T-cell (primary cell): Measurements from ENCODE around the gene TCERG1L. TPM values are rescaled to one million over a fixed set of nuclear protein-coding genes. Genes with fewer than 3 reads are reported as not detected.

Experiments used
- ATAC-seq, 4 experiments: fragments of 200-7000 bp in 3 of 4; fragments of 150-1000 bp in 1 of 4; cut with Tn5 transposase; replicated peaks in 1 of 4; 1 replicate in 3 of 4; 2 replicates in 1 of 4; pipeline ENCODE4 v1.10.0; 2021; ENCODE audit warnings: moderate library complexity in 3 of 4, mild to moderate bottlenecking in 2 of 4, moderate number of reproducible peaks in 1 of 4
- CTCF ChIA-PET, 2 donors: fragments of 300-600 bp; sonication (Branson Sonifier 250); formaldehyde crosslinking; loops; one replicate each; lab custom pipeline; 2022; ENCODE audit warnings: antibody characterized with exemption in 2 of 2; lab: Charles Lee
- POLR2A ChIA-PET, 2 donors: fragments of 300-600 bp; sonication (Branson Sonifier 250); formaldehyde crosslinking; loops; one replicate each; lab custom pipeline; 2022; ENCODE audit warnings: antibody characterized with exemption in 2 of 2; lab: Charles Lee
- DNase-seq, 35 experiments: peaks; one replicate each; pipeline versions ENCODE4 v3.0.0 to v3.0.0-alpha.2; 2013 to 2023
- H3K27ac ChIP-seq: one replicate; pipeline ENCODE4 v1.5.1; 2013; ENCODE audit warnings: low read length
- H3K27me3 ChIP-seq, 2 experiments: replicated peaks in 1 of 2; 1 replicate in 1 of 2; 2 replicates in 1 of 2; pipeline versions ENCODE4 v1.6.1 to v1.7.0; 2013; ENCODE audit warnings: low read length in 1 of 2, mixed read lengths in 1 of 2; ENCODE audit not compliant: control insufficient read depth in 2 of 2, insufficient read depth in 2 of 2; ENCODE audit errors: extremely low read depth in 1 of 2
- H3K36me3 ChIP-seq, 2 donors: 1 replicate in 1 of 2; 2 replicates in 1 of 2; pipeline versions ENCODE4 v1.6.1 to v1.7.0; 2013; ENCODE audit warnings: low read length in 1 of 2; ENCODE audit not compliant: control insufficient read depth in 2 of 2, insufficient read depth in 1 of 2; ENCODE audit errors: extremely low read depth in 1 of 2
- H3K4me1 ChIP-seq, 2 experiments: 1 replicate in 1 of 2; 2 replicates in 1 of 2; pipeline versions ENCODE4 v1.6.1 to v1.7.0; 2013; ENCODE audit warnings: low read length in 2 of 2, mixed read lengths in 1 of 2; ENCODE audit not compliant: insufficient read depth in 2 of 2, control insufficient read depth in 1 of 2; ENCODE audit errors: extremely low read depth in 1 of 2
- H3K4me3 ChIP-seq, 2 donors: 1 replicate in 1 of 2; 2 replicates in 1 of 2; pipeline versions ENCODE4 v1.5.1 to v1.7.0; 2013; ENCODE audit warnings: mild to moderate bottlenecking in 2 of 2, low read length in 1 of 2, moderate library complexity in 1 of 2; ENCODE audit not compliant: control insufficient read depth in 1 of 2; ENCODE audit errors: extremely low read depth in 1 of 2
- H3K9me3 ChIP-seq: 2 replicates; pipeline ENCODE4 v1.7.0; 2013
- H3K27ac Mint-ChIP-seq, 2 donors: one replicate each; pipeline ENCODE4 v1.8.0; 2020 to 2021; ENCODE audit warnings: mild to moderate bottlenecking in 2 of 2, mixed read lengths in 2 of 2
- H3K27me3 Mint-ChIP-seq, 2 donors: one replicate each; pipeline ENCODE4 v1.8.0; 2021 to 2022; ENCODE audit warnings: mixed read lengths in 2 of 2
- H3K36me3 Mint-ChIP-seq: one replicate; pipeline ENCODE4 v1.8.0; 2021; ENCODE audit warnings: mixed read lengths
- H3K4me1 Mint-ChIP-seq, 3 donors: one replicate each; pipeline ENCODE4 v1.8.0; 2020 to 2022; ENCODE audit warnings: mixed read lengths in 3 of 3, mild to moderate bottlenecking in 1 of 3
- H3K4me3 Mint-ChIP-seq, 3 donors: one replicate each; pipeline ENCODE4 v1.8.0; 2020 to 2022; ENCODE audit warnings: mild to moderate bottlenecking in 3 of 3, mixed read lengths in 3 of 3, moderate library complexity in 3 of 3
- H3K9me3 Mint-ChIP-seq, 3 donors: one replicate each; pipeline ENCODE4 v1.8.0; 2020 to 2022; ENCODE audit warnings: mixed read lengths in 3 of 3
- WGBS: methylation state at CpG from one replicate; pipeline ENCODE4 v1.1.5; 2013; ENCODE audit warnings: missing lambda C conversion rate; ENCODE audit not compliant: insufficient coverage; 5-methylcytosine and 5-hydroxymethylcytosine counted together
- total RNA-seq, 35 experiments: library from RNA in 6 of 35; stranded (reverse) in 6 of 35; fragments of 120-200 nt in 1 of 35; gene quantifications; one replicate each; pipeline versions ENCODE4 v1.2.1 to v1.2.4 and lab custom pipeline; 2013 to 2026

TCERG1L gene
- total RNA-seq, 5 donors from 2014 or later (not counting 1 experiment from before 2014, with no cell fraction given) = 0.13 to 0.29 (median 0.21) TPM; not detected in 1

DNA sequence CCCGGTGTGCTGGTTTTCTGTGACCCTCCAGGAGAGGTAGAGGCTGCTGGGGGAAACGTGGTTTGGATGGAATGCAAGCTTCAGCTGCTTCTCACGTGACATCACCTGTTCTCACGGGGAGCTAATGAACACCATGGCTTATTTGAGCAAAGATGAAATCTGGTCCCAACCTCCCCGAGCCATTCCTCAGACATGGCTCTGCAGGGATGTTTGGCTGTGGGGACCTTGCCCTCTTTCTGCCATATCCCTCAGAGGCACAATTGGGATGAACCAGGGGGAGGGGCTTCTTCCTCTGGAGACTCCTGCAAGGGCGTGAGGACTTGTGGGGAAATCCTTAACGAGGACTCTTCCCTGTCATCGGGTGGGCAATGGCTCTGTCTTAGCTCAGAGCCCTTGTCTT, 236.8 kb downstream of the TCERG1L start:
- POLR2A ChIA-PET = no interaction called here
- ATAC-seq (no peak), DNase-seq (no peak)
- Histone ChIP-seq H3K4me3 (no peak overlapping the region), H3K4me1 (no peaks in the 10 kb centered on the region), H3K36me3 (no peaks in the 10 kb centered on the region), H3K27me3 (peaks cover 0 to 2% of the 10 kb centered on the region in 2 experiments), H3K9me3 (no peaks in the 10 kb centered on the region), H3K27ac (no peak overlapping the region)
- H3K27ac Mint-ChIP-seq = no peak overlapping the region
- peaks cover 0 to 2% of the 10 kb centered on the region in 2 donors for H3K27me3 Mint-ChIP-seq
- WGBS = 92% methylated on average over 6 of the region's 8 CpGs
- H3K36me3 Mint-ChIP-seq = no peaks in the 10 kb centered on the region
- CTCF ChIA-PET = no interaction called here
- no peaks in the 10 kb centered on the region for H3K9me3 Mint-ChIP-seq
- no peak overlapping the region for H3K4me3 Mint-ChIP-seq
- H3K4me1 Mint-ChIP-seq = no peaks in the 10 kb centered on the region

GRCh38 chr10:131073469-131074035, 238.0 kb downstream of the TCERG1L start:
- Histone ChIP-seq H3K4me3 (no peak overlapping the region), H3K27me3 (peaks cover 0 to 2% of the 10 kb centered on the region in 2 experiments), H3K4me1 (no peaks in the 10 kb centered on the region), H3K27ac (no peak overlapping the region), H3K9me3 (no peaks in the 10 kb centered on the region), H3K36me3 (no peaks in the 10 kb centered on the region)
- Mint-ChIP-seq H3K9me3 (no peaks in the 10 kb centered on the region), H3K4me3 (no peak overlapping the region), H3K36me3 (no peaks in the 10 kb centered on the region), H3K27ac (no peak overlapping the region), H3K4me1 (no peaks in the 10 kb centered on the region), H3K27me3 (peaks cover 0 to 2% of the 10 kb centered on the region in 2 donors)
- POLR2A ChIA-PET = no interaction called here
- WGBS = 76% methylated on average over 9 of the region's 11 CpGs
- DNase-seq (no peak), ATAC-seq (no peak)
- CTCF ChIA-PET = no interaction called here

DNA sequence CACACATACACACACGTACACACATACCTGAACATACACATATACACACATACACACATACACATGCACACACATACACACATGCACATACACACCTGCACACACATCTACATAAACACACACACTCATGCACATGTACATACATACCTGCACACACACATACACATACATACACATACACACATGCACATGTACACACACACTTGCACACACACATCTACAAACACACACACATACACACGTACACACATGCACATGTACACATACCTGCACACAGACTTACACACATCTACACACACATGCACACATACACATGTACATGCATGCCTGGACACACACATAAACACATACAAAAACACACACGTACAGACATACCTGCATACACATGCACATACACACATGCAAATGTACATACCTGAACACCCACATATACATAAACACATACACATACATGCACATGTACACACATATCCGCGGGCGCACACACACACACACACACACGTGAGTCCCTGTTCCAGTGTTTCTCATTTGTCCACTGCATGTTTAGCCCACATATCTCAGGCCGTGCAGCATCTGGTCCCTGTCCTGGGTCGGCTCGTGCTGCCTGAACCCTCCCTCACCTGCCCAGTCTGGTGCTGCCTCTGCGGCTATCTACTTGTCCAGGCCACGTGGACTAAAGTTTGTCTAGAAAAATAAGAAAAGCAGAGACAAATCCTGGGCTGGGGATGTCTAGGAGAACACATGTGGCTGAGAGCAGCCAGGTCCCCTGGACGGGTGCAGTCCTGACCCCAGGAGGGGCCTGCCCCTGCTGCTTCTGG, 238.7 kb downstream of the TCERG1L start:
- Histone ChIP-seq H3K27me3 (peaks cover 0 to 9% of the 10 kb centered on the region in 2 experiments), H3K9me3 (no peaks in the 10 kb centered on the region), H3K4me1 (no peaks in the 10 kb centered on the region), H3K4me3 (no peak overlapping the region), H3K27ac (no peak overlapping the region), H3K36me3 (no peaks in the 10 kb centered on the region)
- no peak for DNase-seq
- H3K27ac Mint-ChIP-seq = no peak overlapping the region
- ATAC-seq = no peak
- no peaks in the 10 kb centered on the region for H3K4me1 Mint-ChIP-seq
- H3K36me3 Mint-ChIP-seq = no peaks in the 10 kb centered on the region
- WGBS = 92% methylated on average over 10 of the region's 13 CpGs
- peaks cover 0 to 2% of the 10 kb centered on the region in 2 donors for H3K27me3 Mint-ChIP-seq
- CTCF ChIA-PET = no interaction called here
- no peaks in the 10 kb centered on the region for H3K9me3 Mint-ChIP-seq
- no peak overlapping the region for H3K4me3 Mint-ChIP-seq
- POLR2A ChIA-PET = no interaction called here

- no peaks in the 10 kb centered on the region for H3K36me3 ChIP-seq
Measured at GRCh38 chr10:131071721-131072120, 239.8 kb downstream of the TCERG1L start.

GRCh38 chr10:131070856-131071255, 240.7 kb downstream of the TCERG1L start:
- Mint-ChIP-seq H3K27ac (no peak overlapping the region), H3K4me1 (no peaks in the 10 kb centered on the region), H3K9me3 (no peaks in the 10 kb centered on the region), H3K4me3 (no peak overlapping the region), H3K27me3 (peaks cover 0 to 4% of the 10 kb centered on the region in 2 donors), H3K36me3 (no peaks in the 10 kb centered on the region)
- Histone ChIP-seq H3K27ac (no peak overlapping the region), H3K27me3 (peaks cover 0 to 10% of the 10 kb centered on the region in 2 experiments), H3K9me3 (no peaks in the 10 kb centered on the region), H3K4me3 (no peak overlapping the region), H3K4me1 (no peaks in the 10 kb centered on the region), H3K36me3 (no peaks in the 10 kb centered on the region)
- ChIA-PET CTCF (no interaction called here), POLR2A (no interaction called here)
- WGBS = 88% methylated on average over 6 of the region's 7 CpGs
- ATAC-seq (no peak), DNase-seq (no peak)

More at GRCh38 chr10:131071721-131072120, 239.8 kb downstream of the TCERG1L start:
- Mint-ChIP-seq H3K4me1 (no peaks in the 10 kb centered on the region), H3K27ac (no peak overlapping the region), H3K27me3 (peaks cover 0 to 2% of the 10 kb centered on the region in 2 donors), H3K4me3 (no peak overlapping the region), H3K36me3 (no peaks in the 10 kb centered on the region), H3K9me3 (no peaks in the 10 kb centered on the region)
- CTCF ChIA-PET = no interaction called here
- no peak overlapping the region for H3K27ac ChIP-seq
- no peaks in the 10 kb centered on the region for H3K4me1 ChIP-seq
- H3K4me3 ChIP-seq = no peak overlapping the region
- POLR2A ChIA-PET = no interaction called here
- DNase-seq = no peak
- peaks cover 0 to 12% of the 10 kb centered on the region in 2 experiments for H3K27me3 ChIP-seq
- H3K9me3 ChIP-seq = no peaks in the 10 kb centered on the region
- WGBS = 94% methylated on average over 7 of the region's 7 CpGs
- ATAC-seq = no peak

DNA sequence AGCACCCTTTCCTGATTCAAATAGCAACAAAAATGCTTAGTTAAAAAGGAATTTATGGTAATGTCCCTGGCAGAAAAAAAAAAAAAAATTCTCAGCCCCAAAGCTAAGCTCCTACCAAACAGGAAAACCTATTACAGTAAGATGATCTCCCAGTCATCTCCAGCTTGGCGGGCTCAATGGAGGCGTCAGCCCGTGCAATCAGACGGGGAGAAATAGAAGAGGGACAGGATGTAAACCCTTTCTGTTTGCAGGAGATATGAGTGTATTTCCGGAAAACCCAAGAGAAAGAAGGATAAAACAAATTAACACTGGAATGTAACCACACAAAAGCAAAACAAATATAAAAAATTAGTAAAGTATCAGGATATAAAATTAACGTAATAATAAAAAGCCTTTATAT, 242.8 kb downstream of the TCERG1L start:
- Histone ChIP-seq H3K36me3 (no peaks in the 10 kb centered on the region), H3K4me1 (no peaks in the 10 kb centered on the region), H3K4me3 (no peak overlapping the region), H3K9me3 (no peaks in the 10 kb centered on the region), H3K27me3 (peaks cover 0 to 13% of the 10 kb centered on the region in 2 experiments), H3K27ac (no peak overlapping the region)
- CTCF ChIA-PET = no interaction called here
- POLR2A ChIA-PET = interaction anchor here in 1 of 2 donors (0.6 kb wide), 1 partner anchor 1406 kb away, joined by 3 read pairs; no protein-coding TSS in a partner anchor
- 20% methylated on average over 1 of the region's 6 CpGs for WGBS
- H3K27ac Mint-ChIP-seq = no peak overlapping the region
- no peak overlapping the region for H3K4me3 Mint-ChIP-seq
- ATAC-seq (no peak), DNase-seq (no peak)
- H3K4me1 Mint-ChIP-seq = no peaks in the 10 kb centered on the region
- no peaks in the 10 kb centered on the region for H3K36me3 Mint-ChIP-seq
- H3K9me3 Mint-ChIP-seq = no peaks in the 10 kb centered on the region
- peaks cover 0 to 4% of the 10 kb centered on the region in 2 donors for H3K27me3 Mint-ChIP-seq
